Mesenchymal stem cell (in vitro differentiated cells and primary cell): ENCODE data around the gene CSPG5.

ENCODE experiments used
- DNase-seq: peaks from one replicate; pipeline ENCODE4 v3.0.0-alpha.2; 2013
- H2AFZ ChIP-seq: one replicate; pipeline ENCODE4 v1.6.1; 2013; ENCODE audit warnings: low read depth, mild to moderate bottlenecking, control low read depth, inconsistent platforms, low read length, moderate library complexity
- H2AK5ac ChIP-seq: 2 replicates; pipeline ENCODE4 v1.6.1; 2013; ENCODE audit warnings: low read length, moderate library complexity, mild to moderate bottlenecking, inconsistent platforms; ENCODE audit not compliant: severe bottlenecking
- H2BK120ac ChIP-seq: one replicate; pipeline ENCODE4 v1.6.1; 2013; ENCODE audit warnings: low read depth, mild to moderate bottlenecking, inconsistent platforms, low read length, moderate library complexity
- H2BK12ac ChIP-seq, 2 experiments: one replicate each; pipeline ENCODE4 v1.6.1; 2013; ENCODE audit warnings: inconsistent platforms in 2 of 2, low read length in 2 of 2, mild to moderate bottlenecking in 2 of 2, moderate library complexity in 2 of 2, control low read depth in 1 of 2
- H2BK15ac ChIP-seq: one replicate; pipeline ENCODE4 v1.6.1; 2013; ENCODE audit warnings: mild to moderate bottlenecking, low read depth, inconsistent platforms; ENCODE audit not compliant: poor library complexity, severe bottlenecking
- H2BK5ac ChIP-seq: 2 replicates; pipeline ENCODE4 v1.6.1; 2013; ENCODE audit warnings: low read depth, mild to moderate bottlenecking, low read length, control low read depth, inconsistent platforms; ENCODE audit not compliant: poor library complexity, severe bottlenecking
- H3K14ac ChIP-seq, 2 experiments: one replicate each; pipeline ENCODE4 v1.6.1; 2013; ENCODE audit warnings: inconsistent platforms in 2 of 2, low read length in 2 of 2, control low read depth in 1 of 2, mild to moderate bottlenecking in 1 of 2, moderate library complexity in 1 of 2
- H3K18ac ChIP-seq, 2 experiments: one replicate each; pipeline ENCODE4 v1.6.1; 2013; ENCODE audit warnings: inconsistent platforms in 2 of 2, low read length in 2 of 2, control low read depth in 1 of 2, low read depth in 1 of 2, mild to moderate bottlenecking in 1 of 2
- H3K23ac ChIP-seq, 2 experiments: one replicate each; pipeline ENCODE4 v1.6.1; 2013; ENCODE audit warnings: inconsistent platforms in 2 of 2, low read length in 2 of 2, mild to moderate bottlenecking in 2 of 2, moderate library complexity in 2 of 2, control low read depth in 1 of 2
- H3K27ac ChIP-seq: 2 replicates; pipeline ENCODE4 v1.5.1; 2013; ENCODE audit warnings: mild to moderate bottlenecking, moderate library complexity, low read length, control low read depth, inconsistent platforms; ENCODE audit not compliant: poor library complexity, severe bottlenecking
- H3K27me3 ChIP-seq, 2 experiments: 2 replicates each; pipeline versions ENCODE4 v1.6.1 to v1.7.0; 2013; ENCODE audit warnings: low read length in 2 of 2, mild to moderate bottlenecking in 2 of 2, moderate library complexity in 2 of 2, control low read depth in 1 of 2, inconsistent platforms in 1 of 2; ENCODE audit not compliant: control insufficient read depth in 1 of 2, insufficient read depth in 1 of 2
- H3K36me3 ChIP-seq, 2 experiments: 2 replicates each; pipeline versions ENCODE4 v1.6.1 to v1.7.0; 2013; ENCODE audit warnings: low read length in 2 of 2, control low read depth in 1 of 2, inconsistent platforms in 1 of 2, low read depth in 1 of 2, mild to moderate bottlenecking in 1 of 2; ENCODE audit not compliant: insufficient read depth in 2 of 2, control insufficient read depth in 1 of 2
- H3K4ac ChIP-seq, 2 experiments: one replicate each; pipeline ENCODE4 v1.6.1; 2013; ENCODE audit warnings: inconsistent platforms in 2 of 2, low read length in 2 of 2, mild to moderate bottlenecking in 2 of 2, moderate library complexity in 2 of 2, control low read depth in 1 of 2, low read depth in 1 of 2
- H3K4me1 ChIP-seq: 2 replicates; pipeline ENCODE4 v1.6.1; 2013; ENCODE audit warnings: low read depth, low read length, control low read depth; ENCODE audit not compliant: control insufficient read depth, insufficient read depth
- H3K4me2 ChIP-seq: 2 replicates; pipeline ENCODE4 v1.6.1; 2013; ENCODE audit warnings: low read length, mild to moderate bottlenecking, inconsistent platforms; ENCODE audit not compliant: poor library complexity, severe bottlenecking
- H3K4me3 ChIP-seq, 2 experiments: 2 replicates each; pipeline versions ENCODE4 v1.5.1 to v1.7.0; 2013; ENCODE audit warnings: low read length in 2 of 2, mild to moderate bottlenecking in 2 of 2, control low read depth in 1 of 2, low read depth in 1 of 2; ENCODE audit not compliant: insufficient read depth in 1 of 2
- H3K79me1 ChIP-seq: replicated peaks from 2 replicates; pipeline ENCODE4 v1.6.1; 2013; ENCODE audit warnings: mild to moderate bottlenecking, control low read depth, low read length, inconsistent platforms; ENCODE audit not compliant: poor library complexity, severe bottlenecking
- H3K9ac ChIP-seq: 2 replicates; pipeline ENCODE4 v1.7.0; 2013; ENCODE audit warnings: mild to moderate bottlenecking, low read length, moderate library complexity
- H3K9me3 ChIP-seq: 2 replicates; pipeline ENCODE4 v1.7.0; 2013; ENCODE audit warnings: mild to moderate bottlenecking, low read length; ENCODE audit not compliant: control insufficient read depth
- H4K8ac ChIP-seq: one replicate; pipeline ENCODE4 v1.6.1; 2013; ENCODE audit warnings: inconsistent platforms, mild to moderate bottlenecking, low read length, moderate library complexity
- H4K91ac ChIP-seq: one replicate; pipeline ENCODE4 v1.6.1; 2013; ENCODE audit warnings: mild to moderate bottlenecking, low read length, inconsistent platforms
- WGBS: methylation state at CpG from one replicate; pipeline ENCODE4 v1.1.7; 2013; ENCODE audit warnings: mixed read lengths; 5-methylcytosine and 5-hydroxymethylcytosine counted together

CSPG5 gene

DNA sequence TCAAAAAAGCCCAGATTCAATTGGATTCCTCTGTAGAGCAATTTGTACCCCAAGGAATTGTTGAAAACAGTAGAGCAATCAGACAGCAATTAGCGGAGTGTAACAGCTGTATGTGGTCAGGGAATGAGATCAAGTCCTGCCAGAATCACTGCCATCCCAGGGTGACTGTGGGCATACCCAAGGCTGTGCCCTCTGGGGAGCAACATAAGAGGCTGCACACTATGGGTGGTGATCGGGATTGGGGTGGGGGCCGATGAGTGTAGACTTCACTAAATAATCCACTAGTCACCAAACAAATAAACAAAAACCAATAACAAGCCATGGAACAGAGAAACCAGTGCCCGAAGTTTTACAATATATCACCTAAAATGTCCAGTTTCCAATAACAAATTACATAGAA lies 53.0 kb downstream of the CSPG5 start:
- Histone ChIP-seq H4K91ac (no peak overlapping the region), H2AK5ac (no peak overlapping the region), H3K14ac (no peak overlapping the region), H3K36me3 (no peaks in the 10 kb centered on the region), H3K9ac (no peak overlapping the region), H3K18ac (no peak overlapping the region), H3K4ac (no peak overlapping the region), H3K4me2 (no peak overlapping the region), H3K79me1 (no peaks in the 10 kb centered on the region), H2BK120ac (no peak overlapping the region), H3K27me3 (peaks cover 8 to 16% of the 10 kb centered on the region in 2 experiments), H3K27ac (no peak overlapping the region), H2BK5ac (no peak overlapping the region), H4K8ac (no peak overlapping the region), H3K4me1 (peaks cover 4% of the 10 kb centered on the region), H3K9me3 (peaks cover 3% of the 10 kb centered on the region), H2BK12ac (no peak overlapping the region), H3K4me3 (no peak overlapping the region), H2AFZ (no peak overlapping the region), H2BK15ac (no peak overlapping the region), H3K23ac (no peak overlapping the region)
- 88% methylated on average over 4 of the region's 4 CpGs for WGBS
- no peak for DNase-seq

DNA sequence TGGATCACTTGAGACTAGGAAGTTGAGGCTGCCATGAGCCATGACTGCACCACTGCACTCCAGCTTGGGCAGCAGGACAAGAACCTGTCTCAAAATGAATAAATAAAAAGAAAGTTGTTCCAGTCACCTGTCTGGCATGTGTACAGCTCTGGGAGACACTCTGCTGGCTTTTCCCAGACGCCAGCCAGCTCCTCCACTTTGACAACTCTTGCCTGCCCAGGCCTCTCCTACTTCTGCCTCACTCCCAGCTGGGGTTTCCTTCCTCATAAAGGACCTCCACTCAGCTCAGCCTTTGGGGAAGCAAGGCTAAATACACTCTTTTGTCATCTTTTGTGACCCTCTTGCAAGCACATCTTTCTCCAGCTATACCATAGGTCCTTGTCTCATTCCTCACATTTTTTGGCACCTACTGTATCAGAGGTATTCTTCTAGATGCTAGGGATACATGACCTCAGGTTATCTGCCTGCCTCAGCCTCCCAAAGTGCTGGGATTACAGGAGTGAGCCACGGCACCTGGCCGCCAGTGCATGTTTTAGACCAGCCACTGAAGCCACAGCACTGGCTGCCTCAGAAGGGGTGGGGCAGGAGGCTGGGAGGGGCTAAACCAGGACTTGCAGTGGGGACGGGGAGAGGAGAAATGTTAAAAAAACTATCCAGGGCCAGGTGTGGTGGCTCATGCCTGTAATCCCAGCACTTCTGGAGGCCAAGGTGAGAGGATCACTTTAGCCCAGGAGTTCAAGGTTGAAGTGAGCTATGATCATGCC lies 55.2 kb downstream of the CSPG5 start:
- Histone ChIP-seq H2BK12ac (no peak overlapping the region), H3K9ac (no peak overlapping the region), H3K23ac (no peak overlapping the region), H2AK5ac (no peak overlapping the region), H2AFZ (no peak overlapping the region), H2BK120ac (no peak overlapping the region), H3K27ac (no peak overlapping the region), H3K14ac (no peak overlapping the region), H3K9me3 (peaks cover 3% of the 10 kb centered on the region), H3K4me3 (no peak overlapping the region), H4K8ac (no peak overlapping the region), H3K27me3 (peaks cover 8 to 19% of the 10 kb centered on the region in 2 experiments), H3K4me2 (no peak overlapping the region), H3K4ac (no peak overlapping the region), H2BK15ac (peak overlapping the region; percentile 80), H3K36me3 (no peaks in the 10 kb centered on the region), H3K79me1 (no peaks in the 10 kb centered on the region), H4K91ac (no peak overlapping the region), H3K4me1 (peaks cover 4% of the 10 kb centered on the region), H2BK5ac (no peak overlapping the region), H3K18ac (no peak overlapping the region)
- WGBS, result 75% methylated on average over 4 of the region's 4 CpGs
- no peak for DNase-seq

DNA sequence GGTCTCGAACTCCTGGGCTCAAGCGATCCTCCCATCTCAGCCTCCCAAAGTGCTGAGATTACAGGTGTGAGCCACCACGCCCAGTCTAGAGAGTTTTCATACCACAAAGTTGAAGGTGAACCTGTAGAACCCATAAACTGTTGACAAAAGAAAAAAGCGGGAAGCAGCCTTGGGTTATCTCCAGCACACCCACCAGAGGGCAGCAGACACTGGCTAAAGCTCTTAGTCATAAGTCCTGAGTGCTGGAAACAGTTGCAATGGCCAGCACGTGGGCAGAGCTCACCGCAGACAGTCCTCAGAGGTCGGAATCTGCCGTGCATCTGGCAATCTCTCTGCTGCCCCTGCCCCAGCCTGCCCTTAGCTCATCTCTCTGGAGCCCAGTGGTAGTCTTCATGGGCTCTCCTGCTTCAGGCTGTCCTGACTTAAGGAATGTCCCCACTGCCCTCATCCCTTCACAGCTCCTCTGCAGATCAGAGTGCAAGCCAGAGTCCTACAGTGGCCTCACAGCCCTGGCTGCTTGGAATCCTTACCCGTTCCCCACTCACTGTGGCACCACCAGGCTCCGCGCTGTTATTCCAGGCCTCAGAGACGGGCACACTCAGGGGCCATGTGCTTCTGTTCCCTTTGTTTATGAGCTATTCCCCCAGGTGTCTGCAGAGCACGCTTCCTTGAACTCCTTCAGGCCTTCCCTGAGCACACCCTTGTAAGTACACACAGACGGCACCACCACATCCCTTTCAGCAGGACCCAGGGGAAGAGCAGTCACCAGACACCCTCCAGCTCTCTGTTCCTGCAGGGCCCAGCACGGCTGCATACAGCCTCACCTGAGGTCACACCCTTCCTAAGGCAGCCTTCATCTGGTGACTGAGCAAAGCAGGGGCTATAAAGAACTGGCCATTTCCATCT lies 56.3 kb downstream of the CSPG5 start:
- H3K36me3 ChIP-seq, result no peaks in the 10 kb centered on the region
- peak; percentile 91 for DNase-seq
- H4K91ac ChIP-seq, result peak overlapping the region; percentile 52
- H3K27me3 ChIP-seq, result peaks cover 8 to 19% of the 10 kb centered on the region in 2 experiments
- peak overlapping the region in 1 of 2 experiments; percentile 21 for H3K14ac ChIP-seq
- H3K4me3 ChIP-seq, result no peak overlapping the region
- H2BK12ac ChIP-seq, result no peak overlapping the region
- H2AFZ ChIP-seq, result no peak overlapping the region
- peaks cover 4% of the 10 kb centered on the region for H3K4me1 ChIP-seq
- H3K4me2 ChIP-seq, result peak overlapping the region; percentile 30
- no peak overlapping the region for H3K27ac ChIP-seq
- no peak overlapping the region for H2AK5ac ChIP-seq
- WGBS, result 38% methylated on average over 15 of the region's 15 CpGs
- H3K9ac ChIP-seq, result no peak overlapping the region
- H3K18ac ChIP-seq, result peak overlapping the region; percentile 14 to 63
- no peak overlapping the region for H2BK15ac ChIP-seq
- H2BK120ac ChIP-seq, result no peak overlapping the region
- H2BK5ac ChIP-seq, result no peak overlapping the region
- peak overlapping the region; percentile 12 for H4K8ac ChIP-seq
- no peaks in the 10 kb centered on the region for H3K79me1 ChIP-seq
- no peaks in the 10 kb centered on the region for H3K9me3 ChIP-seq
- H3K23ac ChIP-seq, result no peak overlapping the region
- H3K4ac ChIP-seq, result no peak overlapping the region

DNA sequence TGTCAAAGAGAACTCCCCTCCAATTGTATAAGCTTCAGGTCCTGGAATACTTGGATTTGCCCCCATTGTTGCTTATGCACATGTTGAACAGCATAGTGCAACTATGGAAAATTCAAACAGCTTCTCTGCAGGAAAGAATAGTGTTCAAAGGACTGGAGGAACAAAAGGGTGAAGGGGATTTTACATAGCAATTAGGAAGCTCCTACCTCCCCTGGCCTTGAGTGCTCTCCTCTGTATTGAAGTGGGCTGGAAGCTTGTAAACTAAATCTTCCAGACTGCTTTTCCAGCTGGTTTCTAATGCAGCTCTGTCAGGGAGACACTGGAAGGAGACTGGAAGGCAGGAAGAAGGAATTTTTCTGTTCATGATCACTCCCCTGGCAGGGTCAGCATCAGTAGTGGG lies 57.9 kb downstream of the CSPG5 start:
- no peak overlapping the region for H3K27ac ChIP-seq
- no peak for DNase-seq
- H3K9ac ChIP-seq, result no peak overlapping the region
- H3K27me3 ChIP-seq, result peaks cover 8 to 19% of the 10 kb centered on the region in 2 experiments
- no peak overlapping the region for H2BK15ac ChIP-seq
- H4K91ac ChIP-seq, result no peak overlapping the region
- no peak overlapping the region for H2AFZ ChIP-seq
- H3K4me2 ChIP-seq, result no peak overlapping the region
- no peaks in the 10 kb centered on the region for H3K36me3 ChIP-seq
- H3K18ac ChIP-seq, result no peak overlapping the region
- no peak overlapping the region for H2BK120ac ChIP-seq
- H2BK12ac ChIP-seq, result no peak overlapping the region
- no peak overlapping the region for H3K14ac ChIP-seq
- peaks cover 4% of the 10 kb centered on the region for H3K4me1 ChIP-seq
- H2AK5ac ChIP-seq, result no peak overlapping the region
- H3K4ac ChIP-seq, result no peak overlapping the region
- H2BK5ac ChIP-seq, result no peak overlapping the region
- H3K9me3 ChIP-seq, result no peaks in the 10 kb centered on the region
- no peak overlapping the region for H3K23ac ChIP-seq
- no peak overlapping the region for H3K4me3 ChIP-seq
- H4K8ac ChIP-seq, result no peak overlapping the region
- no peaks in the 10 kb centered on the region for H3K79me1 ChIP-seq
